Measurements from ENCODE around the gene PARD6B. TPM values are rescaled to one million over a fixed set of nuclear protein-coding genes. Genes with fewer than 3 reads are reported as not detected.
"Not testable (repeated sequence)": the region's sequence is repeated elsewhere in the genome, so short reads cannot be mapped to it uniquely, and the experiment has no call there.

Gene PARD6B
- polyA plus RNA-seq, 6 donors from 2014 or later, result 0.08 to 1.6 (median 0.73) TPM

GRCh38 chr20:50756447-50756846, 25.1 kb downstream of the PARD6B start:
- Mint-ChIP-seq H3K4me3 (no peak overlapping the region), H3K4me1 (no peaks in the 10 kb centered on the region), H3K36me3 (no peaks in the 10 kb centered on the region), H3K27me3 (no peaks in the 10 kb centered on the region), H3K9me3 (no peaks in the 10 kb centered on the region), H3K27ac (no peak overlapping the region)
- DNase-seq (no peak), ATAC-seq (ENCODE audit: low read depth in 2 of 2) (no peak)

- H3K9me3 Mint-ChIP-seq, result no peaks in the 10 kb centered on the region
- no peak for ATAC-seq (ENCODE audit: low read depth in 2 of 2)
- H3K27ac Mint-ChIP-seq, result no peak overlapping the region
- H3K27me3 Mint-ChIP-seq, result no peaks in the 10 kb centered on the region
- no peak for DNase-seq
- no peaks in the 10 kb centered on the region for H3K36me3 Mint-ChIP-seq
- H3K4me3 Mint-ChIP-seq, result no peak overlapping the region
- H3K4me1 Mint-ChIP-seq, result no peaks in the 10 kb centered on the region
Observed at GRCh38 chr20:50758469-50758868, 27.1 kb downstream of the PARD6B start.

- ATAC-seq (ENCODE audit: low read depth in 2 of 2), result no peak
- no peaks in the 10 kb centered on the region for H3K36me3 Mint-ChIP-seq
Observed at GRCh38 chr20:50758992-50759391, 27.6 kb downstream of the PARD6B start.

GRCh38 chr20:50759678-50760077, 28.3 kb downstream of the PARD6B start:
- Mint-ChIP-seq H3K36me3 (no peaks in the 10 kb centered on the region), H3K4me3 (no peak overlapping the region), H3K27me3 (no peaks in the 10 kb centered on the region), H3K9me3 (no peaks in the 10 kb centered on the region), H3K4me1 (no peaks in the 10 kb centered on the region), H3K27ac (no peak overlapping the region)
- no peak for DNase-seq
- ATAC-seq (ENCODE audit: low read depth in 2 of 2), result no peak

More at GRCh38 chr20:50758992-50759391, 27.6 kb downstream of the PARD6B start:
- no peak for DNase-seq
- Mint-ChIP-seq H3K4me1 (no peaks in the 10 kb centered on the region), H3K9me3 (no peaks in the 10 kb centered on the region), H3K27me3 (no peaks in the 10 kb centered on the region), H3K27ac (no peak overlapping the region), H3K4me3 (no peak overlapping the region)

GRCh38 chr20:50762045-50762422, 30.7 kb downstream of the PARD6B start:
- Mint-ChIP-seq H3K4me1 (no peaks in the 10 kb centered on the region), H3K4me3 (no peak overlapping the region), H3K36me3 (no peaks in the 10 kb centered on the region), H3K27me3 (peaks cover 0 to 6% (median 3%) of the 10 kb centered on the region in 3 donors), H3K27ac (no peak overlapping the region), H3K9me3 (no peaks in the 10 kb centered on the region)
- no peak for DNase-seq
- ATAC-seq (ENCODE audit: low read depth in 2 of 2), result no peak

GRCh38 chr20:50762435-50763220, 31.2 kb downstream of the PARD6B start:
- Mint-ChIP-seq H3K9me3 (no peaks in the 10 kb centered on the region), H3K27ac (no peak overlapping the region), H3K4me3 (no peak overlapping the region), H3K4me1 (peaks cover 0 to 2% (median 0%) of the 10 kb centered on the region in 3 donors), H3K36me3 (no peaks in the 10 kb centered on the region), H3K27me3 (peaks cover 0 to 12% (median 9%) of the 10 kb centered on the region in 3 donors)
- no peak for ATAC-seq (ENCODE audit: low read depth in 2 of 2)
- DNase-seq, result no peak

- H3K36me3 Mint-ChIP-seq; H3K4me3 Mint-ChIP-seq; H3K9me3 Mint-ChIP-seq; H3K4me1 Mint-ChIP-seq; H3K27ac Mint-ChIP-seq; ATAC-seq (ENCODE audit: low read depth in 2 of 2); DNase-seq: not testable (repeated sequence)
- H3K27me3 Mint-ChIP-seq, result peaks cover 0 to 17% (median 10%) of the 10 kb centered on the region in 3 donors
Observed at GRCh38 chr20:50763550-50764458, 32.4 kb downstream of the PARD6B start.

- not testable (repeated sequence) for ATAC-seq (ENCODE audit: low read depth in 2 of 2); H3K4me1 Mint-ChIP-seq; H3K4me3 Mint-ChIP-seq; DNase-seq; H3K36me3 Mint-ChIP-seq; H3K9me3 Mint-ChIP-seq; H3K27ac Mint-ChIP-seq
- H3K27me3 Mint-ChIP-seq, result peaks cover 0 to 17% (median 10%) of the 10 kb centered on the region in 3 donors
Observed at GRCh38 chr20:50765251-50765650, 33.9 kb downstream of the PARD6B start.

GRCh38 chr20:50765674-50766073, 34.3 kb downstream of the PARD6B start:
- DNase-seq, result no peak
- peaks cover 0 to 2% (median 0%) of the 10 kb centered on the region in 3 donors for H3K4me1 Mint-ChIP-seq
- no peak overlapping the region for H3K4me3 Mint-ChIP-seq
- H3K27me3 Mint-ChIP-seq, result peaks cover 0 to 17% (median 10%) of the 10 kb centered on the region in 3 donors
- H3K9me3 Mint-ChIP-seq, result no peaks in the 10 kb centered on the region
- H3K27ac Mint-ChIP-seq, result no peak overlapping the region
- ATAC-seq (ENCODE audit: low read depth in 2 of 2), result no peak
- no peaks in the 10 kb centered on the region for H3K36me3 Mint-ChIP-seq

- not testable (repeated sequence) for H3K9me3 Mint-ChIP-seq; H3K4me3 Mint-ChIP-seq; H3K36me3 Mint-ChIP-seq; ATAC-seq (ENCODE audit: low read depth in 2 of 2); DNase-seq; H3K4me1 Mint-ChIP-seq
- Mint-ChIP-seq H3K27me3 (peaks cover 0 to 17% (median 10%) of the 10 kb centered on the region in 3 donors), H3K27ac (peak overlapping the region in 1 of 6 donors; percentile 72)
Observed at GRCh38 chr20:50766955-50767809, 35.8 kb downstream of the PARD6B start.

- H3K36me3 Mint-ChIP-seq; H3K27ac Mint-ChIP-seq; H3K4me3 Mint-ChIP-seq; ATAC-seq (ENCODE audit: low read depth in 2 of 2); DNase-seq; H3K4me1 Mint-ChIP-seq; H3K9me3 Mint-ChIP-seq: not testable (repeated sequence)
- H3K27me3 Mint-ChIP-seq, result peaks cover 0 to 17% (median 10%) of the 10 kb centered on the region in 3 donors
Observed at GRCh38 chr20:50768991-50769390, 37.6 kb downstream of the PARD6B start.

GRCh38 chr20:50769551-50770085, 38.2 kb downstream of the PARD6B start:
- H3K27ac Mint-ChIP-seq; H3K4me1 Mint-ChIP-seq; H3K36me3 Mint-ChIP-seq; H3K9me3 Mint-ChIP-seq; ATAC-seq (ENCODE audit: low read depth in 2 of 2); H3K4me3 Mint-ChIP-seq; DNase-seq: not testable (repeated sequence)
- H3K27me3 Mint-ChIP-seq, result peaks cover 0 to 17% (median 10%) of the 10 kb centered on the region in 3 donors
